ENCODE data around the gene RAB43. TPM values are rescaled to one million over a fixed set of nuclear protein-coding genes. Genes with fewer than 3 reads are reported as not detected.
A peak's percentile ranks its signal among the peaks of the same experiment; 100 is the strongest.
"Not testable (repeated sequence)": the region's sequence is repeated elsewhere in the genome, so short reads cannot be mapped to it uniquely, and the experiment has no call there.

Gene RAB43
- total RNA-seq, 1 donor from 2014 or later = 3.9 TPM

GRCh38 chr3:129087904-129088303, 33.7 kb downstream of the RAB43 start:
- peak; percentile 10 for DNase-seq

GRCh38 chr3:129087138-129087702, 34.4 kb downstream of the RAB43 start:
- DNase-seq = peak; percentile 13

GRCh38 chr3:129085818-129086217, 35.8 kb downstream of the RAB43 start:
- DNase-seq = no peak

- no peak for DNase-seq
Observed at GRCh38 chr3:129085165-129085715, 36.4 kb downstream of the RAB43 start.

- DNase-seq = no peak
Observed at GRCh38 chr3:129084501-129084900, 37.1 kb downstream of the RAB43 start.

GRCh38 chr3:129082026-129082425, 39.6 kb downstream of the RAB43 start:
- no peak for DNase-seq

- no peak for DNase-seq
Observed at GRCh38 chr3:129081503-129081902, 40.1 kb downstream of the RAB43 start.

- DNase-seq = no peak
Observed at GRCh38 chr3:129078510-129078909, 43.1 kb downstream of the RAB43 start.

GRCh38 chr3:129077222-129077621, 44.4 kb downstream of the RAB43 start:
- DNase-seq = no peak

GRCh38 chr3:129070086-129070885, 51.3 kb downstream of the RAB43 start:
- DNase-seq = no peak

GRCh38 chr3:129069313-129070085, 52.1 kb downstream of the RAB43 start:
- not testable (repeated sequence) for DNase-seq

- DNase-seq = no peak
Observed at GRCh38 chr3:129068291-129068886, 53.2 kb downstream of the RAB43 start.

- not testable (repeated sequence) for DNase-seq
Observed at GRCh38 chr3:129067719-129068118, 53.9 kb downstream of the RAB43 start.

- DNase-seq = no peak
Observed at GRCh38 chr3:129065720-129066073, 55.9 kb downstream of the RAB43 start.

GRCh38 chr3:129065016-129065719, 56.4 kb downstream of the RAB43 start:
- no peak for DNase-seq

GRCh38 chr3:129063841-129064482, 57.6 kb downstream of the RAB43 start:
- DNase-seq = no peak

- DNase-seq = no peak
Observed at GRCh38 chr3:129063091-129063640, 58.4 kb downstream of the RAB43 start.

GRCh38 chr3:129061888-129062834, 59.4 kb downstream of the RAB43 start:
- DNase-seq = no peak

GRCh38 chr3:129061023-129061887, 60.3 kb downstream of the RAB43 start:
- no peak for DNase-seq

Data from skin of body (tissue), 2 donors.